GM18508 (cell line): Measurements from ENCODE around the gene TFB1M.
"Not testable (repeated sequence)": the region's sequence is repeated elsewhere in the genome, so short reads cannot be mapped to it uniquely, and the experiment has no call there.

Experiments
- ATAC-seq: cut with Tn5 transposase; IDR thresholded peaks from one replicate; pipeline ENCODE4 v1.9.1; 2021; ENCODE audit warnings: moderate number of reproducible peaks; ENCODE audit not compliant: insufficient read depth, unreplicated experiment

TFB1M gene

GRCh38 chr6:155245193-155245592 lies 69.1 kb downstream of the TFB1M start:
- no peak for ATAC-seq

GRCh38 chr6:155244434-155244833 lies 69.8 kb downstream of the TFB1M start:
- no peak for ATAC-seq

- ATAC-seq = no peak
Observed at GRCh38 chr6:155241966-155242365, 72.3 kb downstream of the TFB1M start.

- ATAC-seq = no peak
Observed at GRCh38 chr6:155240905-155241600, 73.2 kb downstream of the TFB1M start.

- no peak for ATAC-seq
Observed at GRCh38 chr6:155237613-155238012, 76.7 kb downstream of the TFB1M start.

GRCh38 chr6:155235087-155235486 lies 79.2 kb downstream of the TFB1M start:
- no peak for ATAC-seq

GRCh38 chr6:155234687-155235086 lies 79.6 kb downstream of the TFB1M start:
- ATAC-seq = no peak

- no peak for ATAC-seq
Observed at GRCh38 chr6:155234167-155234566, 80.1 kb downstream of the TFB1M start.

GRCh38 chr6:155232848-155233247 lies 81.4 kb downstream of the TFB1M start:
- no peak for ATAC-seq

- ATAC-seq = not testable (repeated sequence)
Observed at GRCh38 chr6:155230975-155231374, 83.3 kb downstream of the TFB1M start.

GRCh38 chr6:155228546-155229166 lies 85.6 kb downstream of the TFB1M start:
- no peak for ATAC-seq

GRCh38 chr6:155227046-155227445 lies 87.2 kb downstream of the TFB1M start:
- ATAC-seq = no peak

GRCh38 chr6:155224618-155225017 lies 89.7 kb downstream of the TFB1M start:
- no peak for ATAC-seq

GRCh38 chr6:155223646-155224451 lies 90.4 kb downstream of the TFB1M start:
- ATAC-seq = peak; percentile 98

- no peak for ATAC-seq
Observed at GRCh38 chr6:155222506-155222905, 91.8 kb downstream of the TFB1M start.

- no peak for ATAC-seq
Observed at GRCh38 chr6:155221086-155221485, 93.2 kb downstream of the TFB1M start.

GRCh38 chr6:155219858-155220301 lies 94.4 kb downstream of the TFB1M start:
- no peak for ATAC-seq

- ATAC-seq = no peak
Observed at GRCh38 chr6:155219299-155219698, 95.0 kb downstream of the TFB1M start.

GRCh38 chr6:155218711-155219110 lies 95.6 kb downstream of the TFB1M start:
- not testable (repeated sequence) for ATAC-seq

GRCh38 chr6:155216312-155217046 lies 97.8 kb downstream of the TFB1M start:
- ATAC-seq = no peak
